GM12801 (cell line): Measurements from ENCODE around the gene LAP3.

Experiments
- CTCF ChIP-seq: IDR thresholded peaks from one replicate; pipeline ENCODE4 v1.5.1; 2011; ENCODE audit warnings: control low read depth; ENCODE audit not compliant: insufficient read length; ENCODE audit errors: extremely low read depth

The LAP3 gene

GRCh38 chr4:17605236-17605635 lies 28.2 kb downstream of the LAP3 start:
- TF ChIP-seq CTCF: no peak

- TF ChIP-seq CTCF: no peak
These were observed 36.9 kb downstream of the LAP3 start for GRCh38 chr4:17613761-17614415.

GRCh38 chr4:17614416-17615299 lies 37.7 kb downstream of the LAP3 start, which contains the start of gene MED28:
MED28 (plus strand) TSS chr4:17614641; CDS start chr4:17614655, 14 bp downstream.
- no peak for TF ChIP-seq CTCF

GRCh38 chr4:17616283-17616682 lies 39.3 kb downstream of the LAP3 start:
- TF ChIP-seq CTCF: no peak

GRCh38 chr4:17618926-17619325 lies 41.9 kb downstream of the LAP3 start:
- no peak for TF ChIP-seq CTCF

GRCh38 chr4:17619416-17620105 lies 42.6 kb downstream of the LAP3 start:
- TF ChIP-seq CTCF: no peak

GRCh38 chr4:17623451-17624001 lies 46.5 kb downstream of the LAP3 start:
- TF ChIP-seq CTCF: no peak
